ENCODE results near the gene NDUFC2.

GRCh38 chr11:78048561-78048960, 31.1 kb downstream of the NDUFC2 start:
- TF ChIP-seq, protein P1, sequence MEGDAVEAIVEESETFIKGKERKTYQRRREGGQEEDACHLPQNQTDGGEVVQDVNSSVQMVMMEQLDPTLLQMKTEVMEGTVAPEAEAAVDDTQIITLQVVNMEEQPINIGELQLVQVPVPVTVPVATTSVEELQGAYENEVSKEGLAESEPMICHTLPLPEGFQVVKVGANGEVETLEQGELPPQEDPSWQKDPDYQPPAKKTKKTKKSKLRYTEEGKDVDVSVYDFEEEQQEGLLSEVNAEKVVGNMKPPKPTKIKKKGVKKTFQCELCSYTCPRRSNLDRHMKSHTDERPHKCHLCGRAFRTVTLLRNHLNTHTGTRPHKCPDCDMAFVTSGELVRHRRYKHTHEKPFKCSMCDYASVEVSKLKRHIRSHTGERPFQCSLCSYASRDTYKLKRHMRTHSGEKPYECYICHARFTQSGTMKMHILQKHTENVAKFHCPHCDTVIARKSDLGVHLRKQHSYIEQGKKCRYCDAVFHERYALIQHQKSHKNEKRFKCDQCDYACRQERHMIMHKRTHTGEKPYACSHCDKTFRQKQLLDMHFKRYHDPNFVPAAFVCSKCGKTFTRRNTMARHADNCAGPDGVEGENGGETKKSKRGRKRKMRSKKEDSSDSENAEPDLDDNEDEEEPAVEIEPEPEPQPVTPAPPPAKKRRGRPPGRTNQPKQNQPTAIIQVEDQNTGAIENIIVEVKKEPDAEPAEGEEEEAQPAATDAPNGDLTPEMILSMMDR (IDR thresholded peaks at IDR 0.05; ENCODE audit: extremely low read depth in 1 of 2, insufficient read depth in 1 of 2, low read depth in 1 of 2, low read length in 2 of 2) = no peak
- no peak for TF ChIP-seq JUN (IDR thresholded peaks at IDR 0.05; ENCODE audit: borderline replicate concordance, insufficient read depth, insufficient read length, low read depth)
- TF ChIP-seq, protein P2, sequence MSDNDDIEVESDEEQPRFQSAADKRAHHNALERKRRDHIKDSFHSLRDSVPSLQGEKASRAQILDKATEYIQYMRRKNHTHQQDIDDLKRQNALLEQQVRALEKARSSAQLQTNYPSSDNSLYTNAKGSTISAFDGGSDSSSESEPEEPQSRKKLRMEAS (IDR thresholded peaks at IDR 0.05; ENCODE audit: insufficient read depth, insufficient read length) = no peak
- no peak for TF ChIP-seq POLR2AphosphoS5 (IDR thresholded peaks at IDR 0.05; ENCODE audit: insufficient read depth, low read depth, low read length)
- TF ChIP-seq POLR2A (IDR thresholded peaks at IDR 0.05; ENCODE audit: low read depth, low read length) = no peak
- no peak for TF ChIP-seq EZH2 (IDR thresholded peaks at IDR 0.05; ENCODE audit: borderline replicate concordance, low read depth, low read length, severe bottlenecking)
- TF ChIP-seq FOS (IDR thresholded peaks at IDR 0.05; ENCODE audit: borderline replicate concordance, insufficient read depth, low read length) = no peak
- TF ChIP-seq MYC (IDR thresholded peaks at IDR 0.05; ENCODE audit: low read depth, low read length) = no peak
- TF ChIP-seq GATA2 (IDR thresholded peaks at IDR 0.05; ENCODE audit: insufficient read depth, insufficient read length, low read depth, low read length) = no peak

Measured in endothelial cell of umbilical vein (primary cell).